A549 (cell line): ENCODE data around the gene ACOXL. TPM values are rescaled to one million over a fixed set of nuclear protein-coding genes. Genes with fewer than 3 reads are reported as not detected.
"Not testable (repeated sequence)": the region's sequence is repeated elsewhere in the genome, so short reads cannot be mapped to it uniquely, and the experiment has no call there.

Experiments
- ATAC-seq, 2 experiments: fragments of 200-7000 bp in 1 of 2; fragments of >200 bp in 1 of 2; cut with Nextera tagmentation in 1 of 2; cut with Tn5 transposase in 1 of 2; 3 replicates each; pipeline versions ENCODE4 v1.8.0 to v1.9.1; 2018 to 2020; ENCODE audit warnings: mild to moderate bottlenecking in 1 of 2, moderate library complexity in 1 of 2
- CTCF ChIA-PET: fragments of 300-600 bp; sonication (Branson Sonifier 250); formaldehyde crosslinking; extraction: SDS; loops from one replicate; lab custom pipeline; 2021; ENCODE audit warnings: antibody characterized with exemption, inconsistent platforms; lab: Yijun Ruan, JAX
- POLR2A ChIA-PET: fragments of 350-600 bp; formaldehyde crosslinking; extraction: SDS; loops from one replicate; lab custom pipeline; 2021; ENCODE audit warnings: antibody characterized with exemption, inconsistent platforms; lab: Yijun Ruan, JAX
- DNase-seq, 2 experiments: peaks; one replicate each; pipeline versions ENCODE4 v3.0.0 to v3.0.0-alpha.2; 2011 to 2016; ENCODE audit warnings: low read depth in 1 of 2, low spot score in 1 of 2
- FAIRE-seq: peaks from 2 replicates; lab custom pipeline; 2011; peaks lifted over from hg19 to GRCh38; lab: Jason Lieb, UNC
- H3K27ac ChIP-seq, 2 experiments: fragments of >200 bp; sonication (Bioruptor Twin); formaldehyde crosslinking; 3 replicates each; pipeline ENCODE4 v1.5.1; 2016 to 2017
- H3K4me1 ChIP-seq: fragments of >200 bp; sonication (Bioruptor Twin); formaldehyde crosslinking; 3 replicates; pipeline ENCODE4 v1.6.1; 2016
- H3K4me2 ChIP-seq: fragments of >200 bp; sonication (Bioruptor Twin); formaldehyde crosslinking; 3 replicates; pipeline ENCODE4 v1.6.1; 2016
- H3K4me3 ChIP-seq: fragments of >200 bp; sonication (Bioruptor Twin); formaldehyde crosslinking; 3 replicates; pipeline ENCODE4 v1.5.1; 2016
- H3K9me3 ChIP-seq: fragments of >200 bp; sonication (Bioruptor Twin); formaldehyde crosslinking; 3 replicates; pipeline ENCODE4 v1.6.1; 2016
- CHD2 ChIP-seq: fragments of 150-350 bp; IDR thresholded peaks from 2 replicates; pipeline ENCODE4 v1.6.1; 2014; ENCODE audit warnings: low read length; ENCODE audit not compliant: partially characterized antibody
- CTCF ChIP-seq: fragments of >200 bp; sonication (Bioruptor Twin); formaldehyde crosslinking; IDR thresholded peaks from 3 replicates; pipeline ENCODE4 v1.5.1; 2016
- E2F6 ChIP-seq: IDR thresholded peaks from 2 replicates; pipeline ENCODE4 v1.6.1; 2012; ENCODE audit warnings: low read depth, borderline replicate concordance
- EHMT2 ChIP-seq: fragments of 200-600 bp; sonication (generic); IDR thresholded peaks from 2 replicates; pipeline ENCODE4 v1.6.1; 2016; ENCODE audit warnings: antibody characterized with exemption, low read depth, mild to moderate bottlenecking, moderate library complexity
- EP300 ChIP-seq, 2 experiments: fragments of >200 bp; sonication (Bioruptor Twin); formaldehyde crosslinking; IDR thresholded peaks; 2 replicates in 1 of 2; 3 replicates in 1 of 2; pipeline ENCODE4 v1.6.1; 2016 to 2017
- FOSL2 ChIP-seq, 2 experiments: fragments of 450-650 bp in 1 of 2; fragments of >200 bp in 1 of 2; sonication (Bioruptor Twin) in 1 of 2; formaldehyde crosslinking; IDR thresholded peaks; 2 replicates each; pipeline versions ENCODE4 v1.5.0 to v1.6.1; 2016 to 2020; ENCODE audit warnings: mild to moderate bottlenecking in 1 of 2, moderate library complexity in 1 of 2
- FOXS1 ChIP-seq: fragments of 250-450 bp; sonication (Bioruptor Pico); IDR thresholded peaks from 2 replicates; pipeline ENCODE4 v1.5.0; 2020; ENCODE audit warnings: mild to moderate bottlenecking, moderate library complexity
- HMGXB4 ChIP-seq: fragments of 250-450 bp; sonication (Bioruptor Pico); IDR thresholded peaks from 2 replicates; pipeline ENCODE4 v1.5.0; 2021; ENCODE audit warnings: mild to moderate bottlenecking, moderate library complexity, borderline replicate concordance
- HOXB13 ChIP-seq: fragments of 250-450 bp; sonication (Bioruptor Pico); IDR thresholded peaks from 2 replicates; pipeline ENCODE4 v1.5.0; 2020; ENCODE audit warnings: low read depth, mild to moderate bottlenecking, moderate library complexity
- JUN ChIP-seq, 2 experiments: fragments of >200 bp; sonication (Bioruptor Twin); formaldehyde crosslinking; IDR thresholded peaks; 2 replicates in 1 of 2; 3 replicates in 1 of 2; pipeline ENCODE4 v1.6.1; 2016 to 2017
- NPAS2 ChIP-seq: fragments of 250-450 bp; sonication (Bioruptor Pico); IDR thresholded peaks from 2 replicates; pipeline ENCODE4 v1.8.0; 2022; ENCODE audit warnings: mild to moderate bottlenecking, moderate library complexity, borderline replicate concordance
- POLR2A ChIP-seq: IDR thresholded peaks from 2 replicates; pipeline ENCODE4 v1.6.1; 2012; ENCODE audit warnings: mild to moderate bottlenecking, low read length
- RCOR1 ChIP-seq: fragments of 150-350 bp; IDR thresholded peaks from 2 replicates; pipeline ENCODE4 v1.6.1; 2014; ENCODE audit warnings: antibody characterized with exemption, low read length, low read depth
- ZFP36 ChIP-seq: fragments of 450-650 bp; IDR thresholded peaks from 2 replicates; pipeline ENCODE4 v1.6.1; 2014; ENCODE audit warnings: borderline replicate concordance; ENCODE audit not compliant: partially characterized antibody
- ZNF302 ChIP-seq: fragments of 250-450 bp; sonication (Bioruptor Pico); IDR thresholded peaks from 2 replicates; pipeline ENCODE4 v1.9.0; 2021; ENCODE audit warnings: inconsistent platforms, mild to moderate bottlenecking, moderate library complexity
- WGBS: methylation state at CpG from one replicate; pipeline ENCODE4 v1.1.6; 2017; ENCODE audit errors: missing lambda C conversion rate; 5-methylcytosine and 5-hydroxymethylcytosine counted together
- polyA plus RNA-seq, 4 experiments: library from polyadenylated mRNA; depleted of rRNA in 3 of 4; stranded (reverse); fragments of >200 nt; fragmentation: RNase III in 1 of 4; extraction: RNeasy Plus Mini Kit Qiagen cat#74134 plus additional on column Dnase treatment in 1 of 4; gene quantifications; 2 replicates in 3 of 4; 3 replicates in 1 of 4; pipeline ENCODE4 v1.2.3, GENCODE V29; 2011 to 2017

Gene ACOXL
- polyA plus RNA-seq, 2 of the 4 experiments (the other 2 are of a cell fraction), result not detected

- no peak for TF ChIP-seq NPAS2 (CRISPR knock-in tag)
- no peak for TF ChIP-seq HOXB13
These were observed 226.8 kb downstream of the ACOXL start (continued) for GRCh38 chr2:110959198-110959597.

GRCh38 chr2:110960281-110960680, 227.9 kb downstream of the ACOXL start:
- TF ChIP-seq ZFP36 (no peak), EP300 (IDR thresholded peaks at IDR 0.05) (no peak), CTCF (no peak), POLR2A (no peak)
- H3K4me2 ChIP-seq, result no peak overlapping the region
- ATAC-seq, result no peak
- no peak overlapping the region for H3K27ac ChIP-seq
- POLR2A ChIA-PET, result no interaction called here
- WGBS, result 41% methylated on average over 10 of the region's 10 CpGs
- no peak for DNase-seq
- no peak overlapping the region for H3K4me3 ChIP-seq
- no peak for FAIRE-seq
- H3K4me1 ChIP-seq, result no peaks in the 10 kb centered on the region
- H3K9me3 ChIP-seq, result no peaks in the 10 kb centered on the region
- CTCF ChIA-PET, result no interaction called here

- Histone ChIP-seq H3K4me3 (no peak overlapping the region), H3K9me3 (no peaks in the 10 kb centered on the region), H3K27ac (no peak overlapping the region), H3K4me1 (no peaks in the 10 kb centered on the region), H3K4me2 (no peak overlapping the region)
- ATAC-seq (no peak), DNase-seq (no peak), FAIRE-seq (no peak)
- 10% methylated on average over 2 of the region's 2 CpGs for WGBS
- TF ChIP-seq FOXS1 (no peak), ZNF302 (CRISPR knock-in tag) (no peak), E2F6 (no peak), RCOR1 (no peak), HOXB13 (no peak), HMGXB4 (CRISPR knock-in tag) (no peak), EHMT2 (no peak), FOSL2 (IDR thresholded peaks at IDR 0.05) (no peak), FOSL2 (CRISPR knock-in tag; IDR thresholded peaks at IDR 0.05) (no peak), CHD2 (no peak), JUN (IDR thresholded peaks at IDR 0.05) (no peak)
- ChIA-PET POLR2A (no interaction called here), CTCF (no interaction called here)
These were observed 228.6 kb downstream of the ACOXL start for GRCh38 chr2:110960954-110961353.

- POLR2A ChIA-PET, CTCF ChIA-PET, ATAC-seq, H3K4me1 ChIP-seq, H3K4me2 ChIP-seq, H3K4me3 ChIP-seq, H3K9me3 ChIP-seq, FAIRE-seq, H3K27ac ChIP-seq, DNase-seq: not testable (repeated sequence)
- 4% methylated on average over 3 of the region's 3 CpGs for WGBS
These were observed 229.3 kb downstream of the ACOXL start for GRCh38 chr2:110961643-110962042.
